KMS-11 (cell line): ENCODE data around the gene RFX8.

Source experiments
- H2AFZ ChIP-seq: fragments of 200-600 bp; sonication (generic); 2 replicates; pipeline ENCODE4 v1.6.1; 2016; ENCODE audit warnings: antibody characterized with exemption, mixed run types, low read depth
- H3K27ac ChIP-seq: fragments of 200-600 bp; sonication (generic); 2 replicates; pipeline ENCODE4 v1.6.1; 2016; ENCODE audit warnings: mild to moderate bottlenecking, mixed run types
- H3K27me3 ChIP-seq: fragments of 200-600 bp; sonication (generic); 2 replicates; pipeline ENCODE4 v1.6.1; 2017; ENCODE audit warnings: mild to moderate bottlenecking, low read depth, mixed run types, moderate library complexity; ENCODE audit not compliant: insufficient read depth
- H3K36me3 ChIP-seq: fragments of 200-600 bp; sonication (generic); 2 replicates; pipeline ENCODE4 v1.6.1; 2017; ENCODE audit warnings: mild to moderate bottlenecking, mixed run types; ENCODE audit not compliant: insufficient read depth
- H3K4me1 ChIP-seq: fragments of 200-600 bp; sonication (generic); 2 replicates; pipeline ENCODE4 v1.6.1; 2016; ENCODE audit warnings: mild to moderate bottlenecking, low read depth, mixed run types; ENCODE audit not compliant: poor library complexity, severe bottlenecking
- H3K4me2 ChIP-seq: fragments of 200-600 bp; sonication (generic); 2 replicates; pipeline ENCODE4 v1.7.0; 2016; ENCODE audit warnings: mild to moderate bottlenecking, mixed run types
- H3K4me3 ChIP-seq: fragments of 200-600 bp; sonication (generic); IDR thresholded peaks from 2 replicates; pipeline ENCODE4 v1.6.1; 2017; ENCODE audit warnings: low read depth, low read length, mixed read lengths; ENCODE audit not compliant: insufficient read depth
- H3K79me2 ChIP-seq: fragments of 200-600 bp; sonication (generic); 2 replicates; pipeline ENCODE4 v1.6.1; 2016; ENCODE audit warnings: low read depth, mixed run types; ENCODE audit not compliant: insufficient read depth
- H3K9ac ChIP-seq: fragments of 200-600 bp; sonication (generic); 2 replicates; pipeline ENCODE4 v1.6.1; 2016; ENCODE audit warnings: mild to moderate bottlenecking, mixed run types
- H4K20me1 ChIP-seq: fragments of 200-600 bp; sonication (generic); 2 replicates; pipeline ENCODE4 v1.6.1; 2016; ENCODE audit warnings: mild to moderate bottlenecking, mixed run types; ENCODE audit not compliant: insufficient read depth
- CTCF ChIP-seq: fragments of 200-600 bp; sonication (generic); conservative IDR thresholded peaks from 2 replicates; pipeline ENCODE4 v1.6.1; 2017; ENCODE audit warnings: low read depth, mild to moderate bottlenecking, antibody characterized with exemption, low read length, moderate library complexity, mixed read lengths

Gene RFX8

GRCh38 chr2:101502095-101502494 is 27.2 kb upstream of the RFX8 start:
- Histone ChIP-seq H3K4me1 (no peaks in the 10 kb centered on the region), H3K4me3 (no peak overlapping the region), H3K36me3 (no peaks in the 10 kb centered on the region), H3K27me3 (no peaks in the 10 kb centered on the region), H4K20me1 (no peaks in the 10 kb centered on the region), H3K79me2 (no peaks in the 10 kb centered on the region), H2AFZ (no peak overlapping the region), H3K9ac (no peak overlapping the region), H3K27ac (no peak overlapping the region), H3K4me2 (no peak overlapping the region)
- no peak for TF ChIP-seq CTCF

- H4K20me1 ChIP-seq, result no peaks in the 10 kb centered on the region
- H2AFZ ChIP-seq, result no peak overlapping the region
- no peaks in the 10 kb centered on the region for H3K27me3 ChIP-seq
- H3K4me3 ChIP-seq, result no peak overlapping the region
- H3K27ac ChIP-seq, result no peak overlapping the region
- no peaks in the 10 kb centered on the region for H3K79me2 ChIP-seq
- no peaks in the 10 kb centered on the region for H3K36me3 ChIP-seq
- no peak overlapping the region for H3K4me2 ChIP-seq
- no peaks in the 10 kb centered on the region for H3K4me1 ChIP-seq
- no peak overlapping the region for H3K9ac ChIP-seq
- no peak for TF ChIP-seq CTCF
Measured at GRCh38 chr2:101501443-101501842, 26.5 kb upstream of the RFX8 start.

GRCh38 chr2:101500860-101501259 is 25.9 kb upstream of the RFX8 start:
- Histone ChIP-seq H3K27me3 (no peaks in the 10 kb centered on the region), H3K27ac (no peak overlapping the region), H3K9ac (no peak overlapping the region), H4K20me1 (no peaks in the 10 kb centered on the region), H3K4me2 (no peak overlapping the region), H2AFZ (no peak overlapping the region), H3K79me2 (no peaks in the 10 kb centered on the region), H3K36me3 (no peaks in the 10 kb centered on the region), H3K4me1 (no peaks in the 10 kb centered on the region), H3K4me3 (no peak overlapping the region)
- no peak for TF ChIP-seq CTCF

- no peaks in the 10 kb centered on the region for H3K79me2 ChIP-seq
- H3K4me1 ChIP-seq, result no peaks in the 10 kb centered on the region
- no peaks in the 10 kb centered on the region for H3K36me3 ChIP-seq
- H3K27me3 ChIP-seq, result no peaks in the 10 kb centered on the region
- H3K4me2 ChIP-seq, result no peak overlapping the region
- no peak overlapping the region for H3K4me3 ChIP-seq
- TF ChIP-seq CTCF, result no peak
- no peak overlapping the region for H3K27ac ChIP-seq
- no peak overlapping the region for H2AFZ ChIP-seq
- no peak overlapping the region for H3K9ac ChIP-seq
- H4K20me1 ChIP-seq, result no peaks in the 10 kb centered on the region
Measured at GRCh38 chr2:101500180-101500579, 25.3 kb upstream of the RFX8 start.

- Histone ChIP-seq H3K27me3 (no peaks in the 10 kb centered on the region), H3K4me2 (no peak overlapping the region), H2AFZ (no peak overlapping the region), H3K27ac (no peak overlapping the region), H3K79me2 (no peaks in the 10 kb centered on the region), H3K4me1 (no peaks in the 10 kb centered on the region), H3K4me3 (no peak overlapping the region), H3K9ac (no peak overlapping the region), H4K20me1 (no peaks in the 10 kb centered on the region), H3K36me3 (no peaks in the 10 kb centered on the region)
- TF ChIP-seq CTCF, result no peak
Measured at GRCh38 chr2:101496279-101496678, 21.4 kb upstream of the RFX8 start.
